PC-9 (cell line): ENCODE data around the gene MNT. TPM values are rescaled to one million over a fixed set of nuclear protein-coding genes. Genes with fewer than 3 reads are reported as not detected.

Source experiments
- BruUV-seq: library from RNA; stranded (reverse); fragments of 400-500 nt; replicated peaks from 2 replicates; lab custom pipeline; 2021; lab: Mats Ljungman, UMichigan
- CTCF ChIA-PET: fragments of 300-600 bp; sonication (Branson Sonifier 250); formaldehyde crosslinking; loops from one replicate; lab custom pipeline; 2022; ENCODE audit warnings: antibody characterized with exemption; lab: Charles Lee
- POLR2A ChIA-PET: fragments of 300-600 bp; sonication (Branson Sonifier 250); formaldehyde crosslinking; loops from one replicate; lab custom pipeline; 2022; ENCODE audit warnings: antibody characterized with exemption; ENCODE audit not compliant: unreplicated experiment; lab: Charles Lee
- DNase-seq, 2 experiments: peaks; one replicate each; pipeline versions ENCODE4 v3.0.0 to v3.0.0-alpha.2; 2015 to 2022; ENCODE audit warnings: mixed read lengths in 1 of 2
- H2AFZ ChIP-seq: fragments of 200-600 bp; sonication (generic); 2 replicates; pipeline ENCODE4 v1.8.1; 2017; ENCODE audit warnings: antibody characterized with exemption
- H3F3A ChIP-seq: fragments of 200-600 bp; sonication (generic); 2 replicates; pipeline ENCODE4 v1.8.1; 2017; ENCODE audit warnings: antibody characterized with exemption, mild to moderate bottlenecking, low read depth; ENCODE audit not compliant: insufficient read depth
- H3K27ac ChIP-seq: fragments of 200-600 bp; sonication (generic); 2 replicates; pipeline ENCODE4 v1.6.1; 2016; ENCODE audit warnings: mixed run types
- H3K27me3 ChIP-seq: fragments of 200-600 bp; sonication (generic); 2 replicates; pipeline ENCODE4 v1.6.1; 2016; ENCODE audit warnings: low read depth, mixed run types; ENCODE audit not compliant: insufficient read depth
- H3K36me3 ChIP-seq: fragments of 200-600 bp; sonication (generic); 2 replicates; pipeline ENCODE4 v1.6.1; 2016; ENCODE audit warnings: low read depth, mixed run types
- H3K4me1 ChIP-seq: fragments of 200-600 bp; sonication (generic); replicated peaks from 2 replicates; pipeline ENCODE4 v1.6.1; 2016; ENCODE audit warnings: mixed run types; ENCODE audit not compliant: insufficient read depth
- H3K4me2 ChIP-seq: fragments of 200-600 bp; sonication (generic); 2 replicates; pipeline ENCODE4 v1.6.1; 2017; ENCODE audit warnings: mixed run types
- H3K4me3 ChIP-seq: fragments of 200-600 bp; sonication (generic); 2 replicates; pipeline ENCODE4 v1.6.1; 2016; ENCODE audit warnings: mixed run types
- H3K79me2 ChIP-seq: fragments of 200-600 bp; sonication (generic); 2 replicates; pipeline ENCODE4 v1.6.1; 2017; ENCODE audit warnings: low read depth, mixed run types
- H3K9me2 ChIP-seq: fragments of 200-600 bp; sonication (generic); 2 replicates; pipeline ENCODE4 v1.8.1; 2017; ENCODE audit warnings: mild to moderate bottlenecking; ENCODE audit not compliant: insufficient read depth
- H3K9me3 ChIP-seq: fragments of 200-600 bp; sonication (generic); 2 replicates; pipeline ENCODE4 v1.8.1; 2016; ENCODE audit warnings: low read depth; ENCODE audit not compliant: insufficient read depth
- H4K20me1 ChIP-seq: fragments of 200-600 bp; sonication (generic); 2 replicates; pipeline ENCODE4 v1.8.1; 2017; ENCODE audit not compliant: insufficient read depth
- EZH2 ChIP-seq: fragments of 200-600 bp; sonication (generic); IDR thresholded peaks from 2 replicates; pipeline ENCODE4 v1.8.0; 2017; ENCODE audit warnings: antibody characterized with exemption, low read depth
- intact Hi-C: fragments of 100-400 bp; cut with micrococcal nuclease; formaldehyde crosslinking; loops from one replicate; pipeline ENCODE4 v1.10.0; 2022; ENCODE audit not compliant: unreplicated experiment
- total RNA-seq: library from RNA; stranded (reverse); gene quantifications from 2 replicates; pipeline ENCODE4 v1.2.3, GENCODE V29; 2021
- TF ChIP-seq, protein P1 (sequence below): fragments of 200-600 bp; sonication (generic); conservative IDR thresholded peaks from 2 replicates; pipeline ENCODE4 v1.6.1; 2017; ENCODE audit warnings: mixed run types, antibody characterized with exemption, mild to moderate bottlenecking, moderate library complexity

MNT gene
- total RNA-seq, 1 experiment from 2014 or later, result 60.7 TPM

DNA sequence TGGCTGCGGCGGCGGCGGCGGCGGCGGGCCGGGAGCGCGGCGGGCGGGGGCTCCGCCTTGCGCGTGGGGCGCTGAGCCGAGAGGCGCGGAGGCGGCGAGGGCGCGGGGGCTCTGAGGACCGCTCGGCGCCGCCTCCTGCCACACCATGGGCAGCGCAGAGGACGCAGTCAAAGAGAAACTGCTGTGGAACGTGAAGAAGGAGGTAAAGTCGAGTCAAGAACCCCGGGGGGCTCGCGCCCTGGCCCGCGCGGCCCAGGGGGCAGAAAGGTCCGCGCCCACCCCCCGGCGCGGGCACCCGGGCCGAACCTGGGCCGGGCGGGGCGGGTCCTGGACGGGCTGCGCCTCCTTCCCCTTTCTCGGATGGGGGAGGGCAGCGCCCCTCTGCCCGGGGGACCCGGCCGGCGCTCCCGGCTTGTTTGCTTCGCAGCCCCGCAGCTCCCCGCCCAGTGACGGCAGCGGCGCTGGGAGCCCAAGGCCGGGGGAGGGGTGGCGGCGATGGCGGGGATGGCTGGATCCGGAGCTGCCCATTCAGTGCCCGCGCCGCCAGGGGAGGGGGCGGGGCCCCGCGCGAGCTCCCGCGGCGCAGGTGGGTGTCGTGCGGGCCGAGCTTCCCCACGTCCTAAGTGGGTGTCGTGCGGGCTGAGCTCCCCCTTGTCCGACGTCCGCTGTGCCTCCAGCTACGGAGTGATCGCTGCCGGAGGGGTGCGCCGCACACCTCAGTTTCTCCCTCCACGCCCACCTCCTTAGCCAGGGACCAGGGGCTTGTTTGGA lies 63.1 kb downstream of the MNT start:
- DNase-seq, result peak; percentile 53 to 78
- CTCF ChIA-PET, result interaction anchor here (0.6 to 3.1 kb wide), 4 partner anchors 8 to 388 kb away, joined by 3 to 33 read pairs (median 4); no protein-coding TSS in a partner anchor
- Histone ChIP-seq H3K4me1 (peaks cover 20% of the 10 kb centered on the region; the same call in 1 of the 2 replicates), H3F3A (peaks cover 19% of the 10 kb centered on the region; the same call in 1 of the 2 replicates), H3K9me2 (no peaks in the 10 kb centered on the region), H3K27me3 (no peaks in the 10 kb centered on the region), H3K79me2 (peaks cover 52% of the 10 kb centered on the region), H3K27ac (no peak overlapping the region; the same call in 1 of the 2 replicates), H3K4me3 (peak overlapping the region; percentile 90), H2AFZ (peak overlapping the region; percentile 91), H4K20me1 (no peaks in the 10 kb centered on the region), H3K36me3 (peaks cover 27% of the 10 kb centered on the region), H3K4me2 (peak overlapping the region; percentile 100), H3K9me3 (no peaks in the 10 kb centered on the region)
- no peak for TF ChIP-seq EZH2
- no TSS peak for BruUV-seq
- POLR2A ChIA-PET, result interaction anchor here (0.6 to 1.4 kb wide), 7 partner anchors 10 to 565 kb away, joined by 3 to 11 read pairs (median 4); partner anchors contain the start of genes SMG6 and SRR
- intact Hi-C loops, result loop anchor here (1.0 to 2.0 kb wide), 3 partner anchors 9 to 22 kb away; no protein-coding TSS in a partner anchor

DNA sequence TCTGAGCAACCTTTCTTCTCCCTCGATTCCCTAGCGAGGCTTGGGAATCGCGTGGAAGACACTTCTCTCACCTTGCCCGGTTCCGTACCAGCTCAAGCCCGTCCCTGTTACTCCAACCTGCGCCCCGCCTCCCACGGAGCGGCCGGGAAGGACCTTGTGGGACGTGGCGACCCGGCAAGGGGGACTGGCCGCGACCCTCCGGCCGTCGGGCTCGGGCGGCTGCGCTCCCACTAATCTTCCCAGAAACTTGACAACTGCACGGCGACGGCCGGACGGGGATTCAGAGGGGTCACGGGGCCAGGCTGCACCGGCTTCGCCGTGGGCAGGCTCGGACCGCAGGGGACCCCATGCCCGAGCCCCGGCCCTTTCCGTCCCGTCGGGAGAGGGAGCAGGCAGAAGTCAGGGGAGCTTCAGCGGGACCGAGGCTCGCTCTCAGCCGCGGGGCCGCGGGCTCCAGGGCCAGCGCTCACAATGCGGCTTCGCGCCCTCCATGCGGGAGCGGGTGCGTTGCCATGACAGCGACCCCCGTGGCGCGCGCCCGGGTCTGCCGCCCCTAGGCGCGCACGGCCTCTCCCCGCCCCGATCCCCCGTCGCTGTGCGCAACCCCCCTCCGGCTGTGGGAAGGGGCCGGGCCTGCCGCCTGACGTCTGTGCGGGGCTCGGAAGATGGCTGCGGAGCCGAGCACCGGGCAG lies 63.9 kb downstream of the MNT start, which contains the start of gene SGSM2:
Gene SGSM2 (plus strand): TSS at position 650 of the 692 bp plus-strand sequence. CDS start 188 bp downstream, outside the sequence.
- peak in 1 of 2 experiments; percentile 49 for DNase-seq
- Histone ChIP-seq H3K27ac (peak within 1 kb of the TSS; percentile 54), H3K79me2 (peaks cover 53% of the 10 kb centered on the region), H3K27me3 (no peaks in the 10 kb centered on the region), H3K4me2 (peak within 1 kb of the TSS; percentile 100), H3K4me3 (peak within 1 kb of the TSS; percentile 90), H2AFZ (peak within 1 kb of the TSS; percentile 91), H3K9me3 (no peaks in the 10 kb centered on the region), H3F3A (peaks cover 23% of the 10 kb centered on the region; the same call in 1 of the 2 replicates), H3K9me2 (no peaks in the 10 kb centered on the region), H3K36me3 (peaks cover 32% of the 10 kb centered on the region), H3K4me1 (peaks cover 20% of the 10 kb centered on the region; the same call in 1 of the 2 replicates), H4K20me1 (peaks cover 5% of the 10 kb centered on the region; the same call in 1 of the 2 replicates)
- CTCF ChIA-PET, result interaction anchor here (3.1 kb wide), 1 partner anchor 16 kb away, joined by 33 read pairs; no protein-coding TSS in a partner anchor
- TSS peak; percentile 47 for BruUV-seq
- TF ChIP-seq EZH2, result no peak
- TF ChIP-seq, protein P1, sequence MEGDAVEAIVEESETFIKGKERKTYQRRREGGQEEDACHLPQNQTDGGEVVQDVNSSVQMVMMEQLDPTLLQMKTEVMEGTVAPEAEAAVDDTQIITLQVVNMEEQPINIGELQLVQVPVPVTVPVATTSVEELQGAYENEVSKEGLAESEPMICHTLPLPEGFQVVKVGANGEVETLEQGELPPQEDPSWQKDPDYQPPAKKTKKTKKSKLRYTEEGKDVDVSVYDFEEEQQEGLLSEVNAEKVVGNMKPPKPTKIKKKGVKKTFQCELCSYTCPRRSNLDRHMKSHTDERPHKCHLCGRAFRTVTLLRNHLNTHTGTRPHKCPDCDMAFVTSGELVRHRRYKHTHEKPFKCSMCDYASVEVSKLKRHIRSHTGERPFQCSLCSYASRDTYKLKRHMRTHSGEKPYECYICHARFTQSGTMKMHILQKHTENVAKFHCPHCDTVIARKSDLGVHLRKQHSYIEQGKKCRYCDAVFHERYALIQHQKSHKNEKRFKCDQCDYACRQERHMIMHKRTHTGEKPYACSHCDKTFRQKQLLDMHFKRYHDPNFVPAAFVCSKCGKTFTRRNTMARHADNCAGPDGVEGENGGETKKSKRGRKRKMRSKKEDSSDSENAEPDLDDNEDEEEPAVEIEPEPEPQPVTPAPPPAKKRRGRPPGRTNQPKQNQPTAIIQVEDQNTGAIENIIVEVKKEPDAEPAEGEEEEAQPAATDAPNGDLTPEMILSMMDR, result no peak
- intact Hi-C loops, result loop anchor here (2.0 kb wide), 1 partner anchor 16 kb away; no protein-coding TSS in a partner anchor
- POLR2A ChIA-PET, result interaction anchor here (0.6 to 1.3 kb wide), 5 partner anchors 11 to 653 kb away, joined by 4 to 18 read pairs (median 9); no protein-coding TSS in a partner anchor

DNA sequence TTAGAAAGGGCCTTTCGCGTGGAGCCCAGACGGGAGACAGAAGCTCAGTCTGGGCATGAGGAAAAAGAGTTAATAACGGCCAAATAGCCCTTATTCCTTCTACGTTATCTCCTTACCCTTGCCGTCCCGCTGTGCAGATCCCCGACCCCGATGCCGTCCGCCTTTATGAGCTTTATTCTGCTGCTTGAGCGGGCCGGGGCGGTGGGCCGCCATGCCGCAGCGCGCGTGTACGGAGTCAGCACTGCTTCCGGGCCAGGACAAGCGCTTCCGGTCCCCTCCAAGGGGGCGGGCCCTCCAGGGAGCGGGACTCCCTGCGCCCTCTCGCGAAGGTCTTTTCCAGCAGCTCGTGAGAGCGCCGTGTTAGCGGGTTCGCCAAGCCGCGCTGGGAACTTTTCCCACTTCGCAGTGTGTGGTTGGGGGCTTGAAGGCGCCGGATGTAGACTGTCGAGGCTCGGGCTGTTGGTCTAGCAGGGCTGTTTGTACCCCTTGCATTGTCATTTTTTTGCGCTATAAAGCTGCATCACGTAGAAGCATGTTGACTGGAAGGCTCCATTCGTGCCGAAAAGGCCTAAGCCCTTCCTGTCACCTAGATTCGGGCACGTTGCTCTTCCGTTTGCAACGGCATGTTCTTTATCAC lies 64.5 kb downstream of the MNT start, which contains the start of gene TSR1:
Gene TSR1 (minus strand): TSS at position 243 of the 637 bp plus-strand sequence. CDS start 30 bp downstream, at position 213.
- Histone ChIP-seq H3K4me1 (peaks cover 20% of the 10 kb centered on the region; the same call in 1 of the 2 replicates), H3F3A (peaks cover 30% of the 10 kb centered on the region; the same call in 1 of the 2 replicates), H2AFZ (peak within 1 kb of the TSS; percentile 86), H3K36me3 (peaks cover 39% of the 10 kb centered on the region), H3K79me2 (peaks cover 53% of the 10 kb centered on the region), H4K20me1 (peaks cover 12% of the 10 kb centered on the region; the same call in 1 of the 2 replicates), H3K9me2 (no peaks in the 10 kb centered on the region), H3K27ac (peak within 1 kb of the TSS; percentile 54), H3K4me2 (peak within 1 kb of the TSS; percentile 100), H3K4me3 (peak within 1 kb of the TSS; percentile 90), H3K9me3 (no peaks in the 10 kb centered on the region), H3K27me3 (no peaks in the 10 kb centered on the region)
- no TSS peak for BruUV-seq
- POLR2A ChIA-PET, result interaction anchor here (0.5 to 1.3 kb wide), 8 partner anchors 11 to 652 kb away, joined by 3 to 18 read pairs (median 4); partner anchors contain the start of gene SRR
- DNase-seq, result peak; percentile 79 to 89
- intact Hi-C loops, result loop anchor here (2.0 kb wide), 1 partner anchor 16 kb away; no protein-coding TSS in a partner anchor
- no peak for TF ChIP-seq EZH2
- TF ChIP-seq, protein P1, result 0 out of 2 replicates have a peak, but pooled peaks have one; percentile 14
- CTCF ChIA-PET, result interaction anchor here (0.5 to 3.1 kb wide), 5 partner anchors 10 to 105 kb away, joined by 3 to 33 read pairs (median 5); no protein-coding TSS in a partner anchor
